Measurements from ENCODE around the gene THSD8.

- no peak for TF ChIP-seq CTCF (IDR thresholded peaks at IDR 0.05; ENCODE audit: borderline replicate concordance, extremely low read depth, low read length, poor library complexity, severe bottlenecking)
- no peak for TF ChIP-seq EZH2 (IDR thresholded peaks at IDR 0.05; ENCODE audit: borderline replicate concordance, low read depth, low read length, severe bottlenecking)
Observed at GRCh38 chr19:12769689-12770088, 32.2 kb upstream of the THSD8 start.
